Activated naive CD4-positive, alpha-beta T cell treated with anti-CD3 and anti-CD28 coated beads, Interleukin-2, amount 50 U/mL, for 72 hours (primary cell): ENCODE measurements around the gene OPCML. TPM values are rescaled to one million over a fixed set of nuclear protein-coding genes. Genes with fewer than 3 reads are reported as not detected.

ENCODE experiments used
- ATAC-seq, 2 donors: fragments of 150-1000 bp; cut with Tn5 transposase; 2 replicates each; pipeline ENCODE4 v1.10.0; 2021; ENCODE audit warnings: mild to moderate bottlenecking in 2 of 2, moderate library complexity in 2 of 2
- DNase-seq, 2 donors: peaks; one replicate each; pipeline ENCODE4 v3.0.0; 2021 to 2022; ENCODE audit warnings: low spot score in 2 of 2
- H3K27ac Mint-ChIP-seq, 2 donors: one replicate each; pipeline ENCODE4 v1.8.0; 2022; ENCODE audit warnings: mild to moderate bottlenecking in 2 of 2, mixed read lengths in 2 of 2
- H3K36me3 Mint-ChIP-seq, 2 donors: one replicate each; pipeline ENCODE4 v1.8.0; 2022; ENCODE audit warnings: mixed read lengths in 2 of 2
- H3K9me3 Mint-ChIP-seq, 2 donors: one replicate each; pipeline ENCODE4 v1.8.0; 2022; ENCODE audit warnings: mixed read lengths in 2 of 2
- total RNA-seq, 2 donors: library from RNA; stranded (reverse); gene quantifications; one replicate each; pipeline ENCODE4 v1.2.3, GENCODE V29; 2022

The OPCML gene
- total RNA-seq, 2 donors from 2014 or later = not detected

GRCh38 chr11:133040289-133040900, 491.9 kb downstream of the OPCML start:
- H3K36me3 Mint-ChIP-seq = peaks cover 0 to 7% of the 10 kb centered on the region in 2 donors
- no peak for ATAC-seq
- no peak for DNase-seq
- H3K9me3 Mint-ChIP-seq = peaks cover 7 to 10% of the 10 kb centered on the region in 2 donors
- peak overlapping the region in 1 of 2 donors; percentile 56 for H3K27ac Mint-ChIP-seq

- no peak for DNase-seq
- Mint-ChIP-seq H3K9me3 (peaks cover 6 to 7% of the 10 kb centered on the region in 2 donors), H3K36me3 (peaks cover 0 to 7% of the 10 kb centered on the region in 2 donors), H3K27ac (no peak overlapping the region)
- ATAC-seq = no peak
Measured at GRCh38 chr11:133038850-133039249, 493.5 kb downstream of the OPCML start.

- Mint-ChIP-seq H3K9me3 (peaks cover 9 to 10% of the 10 kb centered on the region in 2 donors), H3K27ac (no peak overlapping the region), H3K36me3 (peaks cover 0 to under 1% of the 10 kb centered on the region in 2 donors)
- no peak for ATAC-seq
- no peak for DNase-seq
Measured at GRCh38 chr11:133034929-133035328, 497.4 kb downstream of the OPCML start.

DNA sequence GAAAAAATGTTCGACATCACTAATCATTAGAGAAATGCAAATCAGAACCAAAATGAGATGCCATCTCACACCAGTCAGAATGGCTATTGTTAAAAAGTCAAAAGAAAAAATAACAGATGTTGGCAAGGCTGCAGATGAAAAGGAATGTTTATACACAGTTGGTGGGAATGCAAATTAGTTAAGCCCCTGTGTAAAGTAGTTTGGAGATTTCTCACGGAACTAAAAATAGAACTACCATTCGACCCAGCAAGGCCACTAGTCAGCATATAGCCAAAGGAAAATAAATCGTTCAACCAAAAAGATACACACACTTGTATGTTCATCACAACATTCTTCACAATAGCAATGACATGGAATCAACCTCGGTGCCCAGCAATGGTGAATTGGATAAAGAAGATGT, 503.2 kb downstream of the OPCML start:
- no peak for ATAC-seq
- DNase-seq = no peak
- H3K27ac Mint-ChIP-seq = no peak overlapping the region
- no peaks in the 10 kb centered on the region for H3K36me3 Mint-ChIP-seq
- H3K9me3 Mint-ChIP-seq = peaks cover 9 to 11% of the 10 kb centered on the region in 2 donors

GRCh38 chr11:133026952-133027351, 505.3 kb downstream of the OPCML start:
- DNase-seq = no peak
- no peak for ATAC-seq
- Mint-ChIP-seq H3K27ac (no peak overlapping the region), H3K9me3 (peaks cover 9 to 14% of the 10 kb centered on the region in 2 donors), H3K36me3 (no peaks in the 10 kb centered on the region)

- no peaks in the 10 kb centered on the region for H3K36me3 Mint-ChIP-seq
- DNase-seq = no peak
- peaks cover 0 to 9% of the 10 kb centered on the region in 2 donors for H3K9me3 Mint-ChIP-seq
- no peak overlapping the region for H3K27ac Mint-ChIP-seq
- ATAC-seq = no peak
Measured at GRCh38 chr11:133024301-133024700, 508.0 kb downstream of the OPCML start.

- no peak for ATAC-seq
- peaks cover 0 to 9% of the 10 kb centered on the region in 2 donors for H3K9me3 Mint-ChIP-seq
- no peak overlapping the region for H3K27ac Mint-ChIP-seq
- no peak for DNase-seq
- no peaks in the 10 kb centered on the region for H3K36me3 Mint-ChIP-seq
Measured at GRCh38 chr11:133023232-133023631, 509.1 kb downstream of the OPCML start.

GRCh38 chr11:133021553-133021952, 510.7 kb downstream of the OPCML start:
- Mint-ChIP-seq H3K36me3 (no peaks in the 10 kb centered on the region), H3K27ac (no peak overlapping the region), H3K9me3 (peaks cover 0 to 9% of the 10 kb centered on the region in 2 donors)
- DNase-seq (no peak), ATAC-seq (no peak)

DNA sequence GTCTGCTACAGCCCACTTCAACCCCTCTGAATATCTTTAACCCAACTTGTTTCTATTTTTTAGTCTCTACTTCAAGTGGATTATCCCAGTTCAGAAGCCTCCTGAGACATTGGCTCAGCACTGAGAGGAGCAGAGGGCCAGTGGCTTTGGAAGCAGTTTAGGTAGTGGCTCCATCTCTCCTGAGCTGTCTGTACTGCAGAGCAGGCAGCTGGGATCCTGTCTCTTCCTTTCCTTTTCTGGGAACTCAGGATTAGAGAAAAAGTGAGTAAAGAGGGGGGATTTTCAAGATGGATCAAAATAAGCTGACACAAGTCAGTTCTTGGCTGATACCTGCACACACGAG, 512.0 kb downstream of the OPCML start:
- DNase-seq (no peak), ATAC-seq (no peak)
- Mint-ChIP-seq H3K9me3 (peaks cover 0 to 9% of the 10 kb centered on the region in 2 donors), H3K27ac (no peak overlapping the region), H3K36me3 (no peaks in the 10 kb centered on the region)

DNA sequence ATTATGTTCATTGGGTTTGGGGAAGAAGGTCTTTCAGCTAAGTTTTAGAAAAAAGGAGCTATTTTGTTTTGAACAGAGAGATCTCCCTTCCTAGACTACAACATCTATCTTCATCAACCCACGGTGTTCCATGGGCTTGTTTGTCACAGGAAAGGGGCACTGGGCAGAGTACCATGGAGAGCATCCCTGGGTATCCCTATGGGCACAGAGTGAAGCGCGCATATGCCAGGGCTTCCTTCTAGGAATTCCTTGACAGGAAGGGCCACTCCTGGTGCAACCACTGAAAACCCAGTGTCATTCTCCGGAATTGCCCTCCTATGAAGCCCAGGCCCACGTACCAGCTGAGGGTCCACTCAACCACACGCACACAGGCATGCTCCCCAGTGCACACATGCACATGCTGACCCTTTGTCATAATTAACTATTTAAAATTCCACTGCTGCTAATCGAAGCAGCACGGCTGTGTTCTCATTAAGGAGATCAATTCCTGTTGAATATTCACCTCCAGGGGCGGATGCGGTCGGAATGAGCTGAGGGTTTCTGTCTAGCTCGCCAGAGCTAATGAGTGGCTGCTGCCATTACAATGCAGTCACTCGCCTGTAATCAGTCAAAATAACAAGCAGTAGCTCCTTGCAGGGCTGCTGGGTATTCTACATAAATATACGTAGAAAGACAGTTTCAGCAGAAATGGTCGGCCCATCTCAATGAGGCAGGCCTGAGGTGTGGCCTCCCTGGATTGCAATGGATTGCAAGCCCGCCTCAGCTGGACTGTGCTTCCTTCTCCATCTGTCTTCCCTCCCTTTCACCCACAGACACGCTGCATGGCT, 512.5 kb downstream of the OPCML start:
- no peak for ATAC-seq
- peaks cover 0 to 12% of the 10 kb centered on the region in 2 donors for H3K9me3 Mint-ChIP-seq
- H3K36me3 Mint-ChIP-seq = no peaks in the 10 kb centered on the region
- DNase-seq = no peak
- H3K27ac Mint-ChIP-seq = no peak overlapping the region

- no peak for ATAC-seq
- Mint-ChIP-seq H3K9me3 (peaks cover 0 to 7% of the 10 kb centered on the region in 2 donors), H3K36me3 (no peaks in the 10 kb centered on the region), H3K27ac (no peak overlapping the region)
- DNase-seq = no peak
Measured at GRCh38 chr11:133015457-133015856, 516.8 kb downstream of the OPCML start.

DNA sequence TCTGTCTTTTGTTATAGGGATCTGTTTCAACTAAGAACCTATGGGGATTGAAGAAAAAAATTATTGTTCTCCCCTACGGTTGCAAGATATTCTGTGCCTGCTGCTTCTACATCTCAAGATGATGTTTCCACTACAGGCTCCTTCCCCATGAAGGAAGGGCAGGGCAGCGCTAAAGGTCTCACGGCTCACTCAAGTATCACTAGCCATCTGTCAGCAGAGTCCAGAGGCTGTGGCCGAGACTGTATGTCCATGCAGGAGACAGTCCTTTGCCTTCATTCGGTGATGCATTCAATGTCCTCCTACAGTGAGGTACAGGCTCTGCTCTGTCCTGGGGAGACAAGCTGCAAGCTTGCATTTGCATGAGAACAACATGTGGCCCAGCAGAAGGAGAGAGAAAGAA, 518.0 kb downstream of the OPCML start:
- peaks cover 0 to 3% of the 10 kb centered on the region in 2 donors for H3K9me3 Mint-ChIP-seq
- DNase-seq = no peak
- H3K36me3 Mint-ChIP-seq = no peaks in the 10 kb centered on the region
- no peak for ATAC-seq
- no peak overlapping the region for H3K27ac Mint-ChIP-seq

DNA sequence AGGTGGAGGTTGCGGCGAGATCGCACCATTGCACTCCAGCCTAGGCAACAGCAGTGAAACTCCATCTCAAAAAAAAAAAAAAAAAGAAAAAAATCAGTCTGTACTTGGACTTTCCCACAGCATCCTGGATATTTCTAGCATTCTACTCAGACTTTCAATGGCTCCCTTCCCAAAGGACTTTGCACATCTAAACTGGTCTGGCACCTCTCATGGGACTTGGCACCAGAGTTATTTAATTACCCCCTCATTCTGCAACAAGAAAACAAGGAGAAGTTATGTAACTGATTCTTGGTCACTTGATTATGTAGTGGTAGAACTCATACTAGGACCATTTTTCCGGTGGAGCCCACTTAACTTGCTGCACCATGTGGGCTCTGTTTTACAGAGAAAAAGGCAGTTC, 519.5 kb downstream of the OPCML start:
- ATAC-seq = no peak
- Mint-ChIP-seq H3K36me3 (no peaks in the 10 kb centered on the region), H3K9me3 (peaks cover 0 to 3% of the 10 kb centered on the region in 2 donors), H3K27ac (no peak overlapping the region)
- DNase-seq = no peak

- DNase-seq (no peak), ATAC-seq (no peak)
- Mint-ChIP-seq H3K9me3 (peaks cover 0 to 3% of the 10 kb centered on the region in 2 donors), H3K27ac (no peak overlapping the region), H3K36me3 (no peaks in the 10 kb centered on the region)
Measured at GRCh38 chr11:133011604-133012003, 520.7 kb downstream of the OPCML start.

- DNase-seq (no peak), ATAC-seq (no peak)
- Mint-ChIP-seq H3K9me3 (peaks cover 9 to 19% of the 10 kb centered on the region in 2 donors), H3K27ac (no peak overlapping the region), H3K36me3 (peaks cover 0 to 5% of the 10 kb centered on the region in 2 donors)
Measured at GRCh38 chr11:133007027-133007584, 525.2 kb downstream of the OPCML start.

DNA sequence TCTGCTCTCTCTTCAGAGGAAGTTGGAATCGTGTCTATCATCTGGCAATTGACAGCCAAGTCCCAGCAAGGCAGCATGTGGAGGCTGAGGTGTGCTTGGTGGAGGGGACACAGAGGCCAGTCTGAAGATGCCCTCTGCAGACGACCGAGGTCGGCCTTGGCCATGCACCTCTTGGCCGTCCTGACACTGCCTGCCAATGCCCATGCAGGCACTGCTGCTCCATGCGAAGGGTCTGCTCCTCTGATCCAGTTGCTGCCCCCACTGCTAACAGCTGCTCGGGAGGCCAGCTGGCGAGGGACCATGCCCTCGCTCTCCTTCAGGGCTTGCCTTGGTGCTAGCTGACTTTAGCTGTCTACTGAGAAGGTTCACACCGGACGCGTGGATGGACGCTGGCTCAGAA, 527.9 kb downstream of the OPCML start:
- DNase-seq (no peak), ATAC-seq (no peak)
- Mint-ChIP-seq H3K9me3 (peaks cover 13 to 23% of the 10 kb centered on the region in 2 donors), H3K36me3 (peaks cover 0 to 5% of the 10 kb centered on the region in 2 donors), H3K27ac (no peak overlapping the region)

GRCh38 chr11:132999516-132999915, 532.8 kb downstream of the OPCML start:
- ATAC-seq = no peak
- peaks cover 0 to 7% of the 10 kb centered on the region in 2 donors for H3K36me3 Mint-ChIP-seq
- H3K9me3 Mint-ChIP-seq = peaks cover 12 to 16% of the 10 kb centered on the region in 2 donors
- DNase-seq = no peak
- no peak overlapping the region for H3K27ac Mint-ChIP-seq
